Measurements from ENCODE around the gene NODAL.

NODAL gene

DNA sequence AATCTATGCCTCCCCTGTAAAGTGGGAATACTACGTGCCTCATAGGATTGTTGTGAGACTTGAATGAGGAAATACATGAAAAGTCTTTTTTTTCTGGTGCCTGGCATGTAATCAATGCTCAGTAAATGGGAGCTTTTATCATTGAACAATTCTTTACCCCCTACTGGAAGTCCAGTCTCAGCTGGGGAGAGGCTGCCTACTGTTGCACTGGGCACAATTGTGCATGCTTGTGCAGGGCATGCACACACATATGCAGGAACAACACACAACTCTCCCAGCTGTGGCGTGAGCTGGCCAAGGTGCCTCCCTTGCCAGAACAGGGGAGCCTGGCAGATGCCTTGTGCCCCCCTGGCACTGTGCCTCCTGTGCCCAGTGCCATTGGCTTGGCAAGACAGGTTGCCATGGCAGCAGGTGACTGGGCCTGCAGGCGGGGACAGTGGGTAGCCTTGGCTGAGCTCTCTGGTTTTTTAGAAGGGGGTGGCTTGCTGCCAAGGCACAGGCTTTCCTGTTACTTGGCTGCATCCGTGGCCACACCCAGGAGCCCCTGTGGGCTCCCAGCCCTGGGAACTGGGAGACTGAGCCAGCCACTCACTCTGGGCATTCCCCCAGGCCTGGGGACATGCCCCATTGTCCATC, 21.0 kb upstream of the NODAL start:
- FAIRE-seq: no peak

- no peak for FAIRE-seq
These were observed 20.2 kb upstream of the NODAL start for GRCh38 chr10:70461397-70462348.

DNA sequence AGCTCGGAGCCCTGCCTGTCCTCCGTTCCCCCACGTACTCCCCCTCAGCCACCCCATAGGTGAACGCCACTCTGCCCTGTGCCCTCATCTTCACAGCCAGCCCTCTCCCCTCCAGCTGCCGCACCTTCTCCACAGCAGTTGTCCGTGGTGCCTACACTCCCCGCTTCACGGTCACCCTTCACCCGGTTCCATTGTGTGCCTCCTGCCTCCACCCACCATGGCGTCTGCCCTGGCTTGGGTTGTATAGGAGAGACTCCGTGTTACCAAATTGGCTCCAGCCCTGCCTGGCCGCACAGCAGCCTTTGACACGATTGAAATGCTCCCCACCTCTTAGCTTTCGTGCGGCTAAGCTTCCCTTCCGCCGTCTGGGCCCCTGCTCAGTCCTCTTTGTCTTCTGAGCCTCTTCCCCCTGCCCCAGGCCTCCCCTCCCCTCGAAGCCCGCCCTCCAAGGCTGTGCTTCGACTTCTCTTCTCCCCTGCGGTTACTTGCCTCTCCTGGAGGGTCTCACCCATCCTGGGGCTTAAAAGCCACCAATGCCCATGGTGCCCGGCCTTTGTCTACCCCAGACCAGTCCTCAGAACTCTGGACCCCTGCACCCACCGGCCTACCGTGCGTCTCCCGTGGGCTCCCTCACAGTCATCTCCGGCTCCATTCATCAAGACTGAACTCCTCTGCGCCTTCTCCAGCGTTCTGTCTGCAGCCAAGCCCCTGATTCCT, 18.5 kb upstream of the NODAL start:
- no peak for FAIRE-seq

GRCh38 chr10:70459061-70459773, 17.7 kb upstream of the NODAL start:
- FAIRE-seq: no peak

DNA sequence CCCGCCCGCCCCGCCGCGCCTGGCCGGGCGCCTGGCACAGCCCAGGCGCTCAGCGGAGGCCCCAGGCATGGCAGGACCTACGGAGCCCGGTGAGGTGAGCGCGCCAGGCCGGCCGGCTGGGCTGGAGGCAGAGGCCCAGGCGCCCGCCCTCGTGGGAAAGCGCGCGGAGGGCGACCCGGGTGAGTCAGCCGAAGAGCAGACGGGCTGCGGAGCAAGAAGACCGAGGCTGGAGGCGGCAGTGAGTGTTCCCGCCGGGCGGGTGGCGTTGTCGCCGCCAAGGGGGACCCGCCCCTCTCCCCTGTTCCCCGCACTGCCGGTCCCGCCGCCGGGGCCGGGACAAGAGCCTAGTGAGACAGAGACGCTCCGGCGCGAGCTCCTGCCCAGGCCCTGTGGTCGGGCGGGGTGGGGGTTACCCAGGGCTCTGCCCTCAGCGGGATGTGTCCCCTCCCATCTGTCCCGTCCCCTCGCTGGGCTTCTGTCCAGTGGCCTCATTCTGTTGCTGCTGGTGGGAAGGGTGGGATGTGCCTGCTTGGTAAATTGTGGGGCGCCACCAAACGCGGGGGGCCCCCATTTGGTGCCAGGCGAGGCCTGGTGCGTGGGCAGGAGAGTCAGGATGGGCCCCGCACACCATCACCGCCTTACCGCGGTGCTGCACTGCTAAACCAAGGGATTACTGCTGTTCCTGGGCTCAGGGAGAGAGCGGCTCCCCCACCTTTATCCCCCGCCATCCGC, 17.0 kb upstream of the NODAL start:
- FAIRE-seq: no peak

- FAIRE-seq: no peak
These were observed 16.4 kb upstream of the NODAL start for GRCh38 chr10:70457759-70458305.

GRCh38 chr10:70456164-70456563, 14.7 kb upstream of the NODAL start:
- no peak for FAIRE-seq

- FAIRE-seq: no peak
These were observed 13.7 kb upstream of the NODAL start for GRCh38 chr10:70455213-70455630.

DNA sequence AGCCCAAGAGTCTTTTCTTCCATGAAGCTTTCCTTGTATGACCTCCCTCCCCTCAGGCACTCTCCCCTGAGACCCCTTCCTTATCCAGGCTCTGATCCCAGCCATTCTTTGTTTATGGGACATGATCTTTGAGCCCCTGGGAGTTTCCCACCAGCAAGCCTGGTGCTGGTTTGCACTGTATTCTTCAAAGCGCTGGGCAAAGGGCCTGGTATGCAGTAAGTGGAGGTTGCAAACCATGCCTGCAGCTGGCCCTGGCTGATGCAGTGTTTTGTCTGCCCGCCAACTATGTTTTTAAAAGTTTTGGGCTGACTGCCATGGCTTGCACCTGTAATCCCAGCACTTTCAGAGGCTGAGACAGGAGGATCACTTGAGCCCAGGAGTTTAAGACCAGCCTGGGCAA, 6.8 kb upstream of the NODAL start:
- FAIRE-seq: no peak

DNA sequence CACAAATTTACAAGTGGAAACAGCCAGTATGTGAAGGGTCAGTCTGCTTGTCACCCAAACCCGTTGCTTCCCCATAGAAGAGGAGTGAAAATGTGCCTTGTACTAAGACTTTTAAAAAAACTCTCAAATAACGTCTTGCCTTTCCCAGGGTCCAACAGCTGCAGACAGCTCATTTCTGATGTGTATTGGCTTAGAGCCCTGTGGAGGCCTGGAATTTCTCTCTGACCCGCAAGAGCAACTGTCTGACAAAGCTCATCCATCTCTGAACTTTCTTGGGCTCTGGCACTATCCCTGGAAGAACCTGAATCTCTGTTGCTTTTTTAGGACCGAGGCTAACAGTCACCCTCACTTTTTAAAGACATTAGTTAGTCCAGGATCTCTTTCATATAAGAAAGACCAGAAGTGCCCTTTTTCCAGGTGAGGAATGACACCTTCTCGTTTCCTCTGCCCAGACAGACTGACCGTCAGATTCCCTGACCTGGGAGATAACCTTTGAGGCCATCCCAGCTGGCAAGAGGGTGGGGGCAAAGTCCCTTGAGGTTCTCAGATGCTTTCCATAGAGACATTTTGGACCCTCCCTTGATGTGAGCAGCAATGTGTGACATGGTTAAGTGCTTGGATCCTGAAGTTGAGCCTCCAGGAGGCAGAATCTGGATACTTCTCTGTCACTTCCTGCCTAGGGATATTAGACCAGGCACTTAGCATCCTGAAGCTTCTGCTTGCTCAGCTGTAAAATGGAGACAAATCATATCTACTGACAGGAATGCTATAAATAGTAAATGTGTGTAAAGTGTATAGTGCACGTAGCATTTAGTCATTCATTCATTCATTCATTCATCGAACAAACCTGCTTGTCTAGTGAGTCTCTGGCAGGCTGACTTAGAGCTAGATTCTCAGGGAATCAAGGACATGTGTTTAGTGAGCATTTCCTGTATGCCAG, 4.5 kb upstream of the NODAL start:
- FAIRE-seq: no peak

GRCh38 chr10:70444744-70445143, 3.3 kb upstream of the NODAL start:
- FAIRE-seq: no peak

DNA sequence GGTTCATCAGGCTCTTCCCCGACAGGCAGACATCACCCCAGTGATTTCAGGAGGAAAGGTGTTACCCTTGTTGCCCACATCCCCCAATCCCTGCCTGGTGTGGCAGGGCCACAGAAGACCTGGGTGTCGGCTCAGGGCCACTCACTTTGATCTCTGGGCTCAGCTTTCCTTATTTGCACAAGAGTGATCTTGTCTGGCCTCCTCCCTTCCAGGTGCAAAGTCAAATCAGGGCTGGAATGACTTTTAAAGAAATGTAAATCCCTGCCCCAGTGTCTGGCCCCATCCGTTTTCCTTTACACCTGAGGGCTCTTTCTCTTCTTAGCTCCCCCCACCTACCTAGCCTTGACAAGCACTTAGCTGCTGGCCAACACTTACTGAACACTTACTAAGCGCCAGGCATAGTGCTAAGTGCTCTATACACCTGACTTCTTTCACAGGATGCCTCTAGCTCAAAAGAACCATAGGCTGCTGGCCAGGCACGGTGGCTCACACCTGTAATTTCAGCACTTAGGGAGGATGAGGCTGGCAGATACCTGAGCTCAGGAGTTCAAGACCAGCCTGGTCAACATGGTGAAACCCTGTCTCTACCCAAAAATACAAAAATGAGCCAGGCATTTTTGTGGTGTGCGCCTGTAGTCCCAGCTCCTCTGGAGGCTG, 979 bp upstream of the NODAL start:
- FAIRE-seq: no peak

DNA sequence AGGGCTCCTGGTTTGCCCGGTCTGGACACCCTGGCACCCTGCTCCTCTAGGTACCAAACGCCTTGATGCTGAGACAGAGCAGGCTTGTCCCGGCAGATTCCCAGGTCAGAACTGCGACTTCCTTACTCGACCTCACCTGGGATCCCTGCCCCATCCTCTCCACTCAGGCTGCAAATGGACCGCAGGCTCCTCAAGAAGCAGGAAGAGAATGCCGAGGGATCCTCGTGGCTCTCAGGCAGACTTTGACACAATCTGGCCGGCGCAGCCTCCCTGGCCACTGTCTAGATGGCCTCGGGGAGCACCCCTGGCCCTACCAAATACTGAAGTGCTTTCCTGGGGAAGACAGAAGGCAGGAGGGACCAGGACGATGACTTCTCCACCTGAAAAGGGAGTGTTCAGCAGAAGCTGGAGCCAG, 421 bp upstream of the NODAL start:
- FAIRE-seq: no peak

- FAIRE-seq: no peak
These were observed 953 bp downstream of the NODAL start for GRCh38 chr10:70440296-70441160.

- no peak for FAIRE-seq
These were observed 3.8 kb downstream of the NODAL start for GRCh38 chr10:70437721-70438120.

- FAIRE-seq: no peak
These were observed 6.0 kb downstream of the NODAL start for GRCh38 chr10:70435241-70436085.

GRCh38 chr10:70433581-70434280, 7.8 kb downstream of the NODAL start:
- FAIRE-seq: no peak

All from endometrium (tissue), 2 donors.